Measurements from ENCODE around the gene TMEM106B.
"Not testable (repeated sequence)": the region's sequence is repeated elsewhere in the genome, so short reads cannot be mapped to it uniquely, and the experiment has no call there.

The TMEM106B gene

GRCh38 chr7:12211711-12212485 is 804 bp downstream of the TMEM106B start:
- no peak for TF ChIP-seq CTCF (IDR thresholded peaks at IDR 0.05; ENCODE audit: borderline replicate concordance, control extremely low read depth, extremely low read depth, insufficient read depth, missing control alignments)
- DNase-seq (ENCODE audit: low spot score), result no peak
- in situ Hi-C loops (cut with MboI; ENCODE audit: low sequenced_read_pairs, unreplicated experiment), result no loop called here

GRCh38 chr7:12217311-12217710 is 6.2 kb downstream of the TMEM106B start:
- DNase-seq (ENCODE audit: low spot score), result no peak
- in situ Hi-C loops (cut with MboI; ENCODE audit: low sequenced_read_pairs, unreplicated experiment), result no loop called here
- no peak for TF ChIP-seq CTCF (IDR thresholded peaks at IDR 0.05; ENCODE audit: borderline replicate concordance, control extremely low read depth, extremely low read depth, insufficient read depth, missing control alignments)

DNA sequence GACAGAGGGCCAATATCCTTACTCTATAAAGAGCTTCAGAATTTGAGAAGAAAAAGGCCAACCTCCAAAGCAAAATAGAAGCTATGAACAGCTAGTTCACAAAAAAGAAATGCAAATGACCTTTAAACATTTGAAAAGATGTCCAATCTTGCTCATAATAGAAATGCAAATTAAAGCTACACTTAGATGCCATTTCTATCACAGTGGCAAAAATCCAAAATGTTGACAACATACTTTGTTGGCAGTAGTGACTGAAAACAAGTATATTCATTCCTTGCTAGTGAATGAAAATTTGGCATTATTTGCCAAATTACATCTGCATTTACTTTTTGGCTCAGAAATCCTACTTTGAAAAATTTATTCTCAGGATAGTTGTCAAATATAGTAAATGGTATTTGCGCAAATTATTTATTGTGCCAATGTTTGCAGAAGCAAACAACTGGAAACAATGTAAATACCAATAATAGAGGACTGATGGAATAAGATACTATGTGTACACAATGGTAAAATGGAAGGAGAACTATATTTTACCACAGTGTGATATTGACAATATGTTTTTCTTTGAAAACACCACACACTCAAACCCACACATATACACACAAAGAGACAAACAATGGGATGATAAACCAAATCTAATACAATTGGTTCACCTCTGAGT is 9.4 kb downstream of the TMEM106B start:
- no peak for TF ChIP-seq CTCF (IDR thresholded peaks at IDR 0.05; ENCODE audit: borderline replicate concordance, control extremely low read depth, extremely low read depth, insufficient read depth, missing control alignments)
- in situ Hi-C loops (cut with MboI; ENCODE audit: low sequenced_read_pairs, unreplicated experiment), result no loop called here
- no peak for DNase-seq (ENCODE audit: low spot score)

- DNase-seq (ENCODE audit: low spot score), result no peak
- in situ Hi-C loops (cut with MboI; ENCODE audit: low sequenced_read_pairs, unreplicated experiment), result no loop called here
- TF ChIP-seq CTCF (IDR thresholded peaks at IDR 0.05; ENCODE audit: borderline replicate concordance, control extremely low read depth, extremely low read depth, insufficient read depth, missing control alignments), result no peak
Measured at GRCh38 chr7:12221414-12221813, 10.3 kb downstream of the TMEM106B start.

- DNase-seq (ENCODE audit: low spot score), result no peak
- in situ Hi-C loops (cut with MboI; ENCODE audit: low sequenced_read_pairs, unreplicated experiment), result no loop called here
- no peak for TF ChIP-seq CTCF (IDR thresholded peaks at IDR 0.05; ENCODE audit: borderline replicate concordance, control extremely low read depth, extremely low read depth, insufficient read depth, missing control alignments)
Measured at GRCh38 chr7:12222889-12223579, 11.9 kb downstream of the TMEM106B start.

DNA sequence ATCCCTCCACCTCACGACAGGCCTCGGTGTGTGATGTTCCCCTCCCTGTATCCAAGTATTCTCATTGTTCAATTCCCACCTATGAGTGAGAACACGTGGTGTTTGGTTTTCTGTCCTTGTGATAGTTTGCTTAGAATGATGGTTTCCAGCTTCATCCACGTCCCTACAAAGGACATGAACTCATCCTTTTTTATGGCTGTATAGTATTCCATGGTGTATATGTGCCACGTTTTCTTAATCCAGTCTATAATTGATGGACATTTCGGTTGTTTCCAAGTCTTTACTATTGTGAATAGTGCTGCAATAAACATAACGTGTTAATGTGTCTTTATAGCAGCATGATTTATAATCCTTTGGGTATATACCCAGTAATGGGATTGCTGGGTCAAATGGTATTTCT is 13.9 kb downstream of the TMEM106B start:
- in situ Hi-C loops (cut with MboI; ENCODE audit: low sequenced_read_pairs, unreplicated experiment); DNase-seq (ENCODE audit: low spot score): not testable (repeated sequence)

GRCh38 chr7:12226756-12227155 is 15.7 kb downstream of the TMEM106B start:
- DNase-seq (ENCODE audit: low spot score), result no peak
- in situ Hi-C loops (cut with MboI; ENCODE audit: low sequenced_read_pairs, unreplicated experiment), result no loop called here
- no peak for TF ChIP-seq CTCF (IDR thresholded peaks at IDR 0.05; ENCODE audit: borderline replicate concordance, control extremely low read depth, extremely low read depth, insufficient read depth, missing control alignments)

All from GM13976 (cell line).